GM18907 (cell line): ENCODE results near the gene CCDC78.

Experiments
- ATAC-seq: cut with Tn5 transposase; IDR thresholded peaks from one replicate; pipeline ENCODE4 v1.9.1; 2021; ENCODE audit warnings: mild to moderate bottlenecking, moderate library complexity; ENCODE audit not compliant: unreplicated experiment

Gene CCDC78

DNA sequence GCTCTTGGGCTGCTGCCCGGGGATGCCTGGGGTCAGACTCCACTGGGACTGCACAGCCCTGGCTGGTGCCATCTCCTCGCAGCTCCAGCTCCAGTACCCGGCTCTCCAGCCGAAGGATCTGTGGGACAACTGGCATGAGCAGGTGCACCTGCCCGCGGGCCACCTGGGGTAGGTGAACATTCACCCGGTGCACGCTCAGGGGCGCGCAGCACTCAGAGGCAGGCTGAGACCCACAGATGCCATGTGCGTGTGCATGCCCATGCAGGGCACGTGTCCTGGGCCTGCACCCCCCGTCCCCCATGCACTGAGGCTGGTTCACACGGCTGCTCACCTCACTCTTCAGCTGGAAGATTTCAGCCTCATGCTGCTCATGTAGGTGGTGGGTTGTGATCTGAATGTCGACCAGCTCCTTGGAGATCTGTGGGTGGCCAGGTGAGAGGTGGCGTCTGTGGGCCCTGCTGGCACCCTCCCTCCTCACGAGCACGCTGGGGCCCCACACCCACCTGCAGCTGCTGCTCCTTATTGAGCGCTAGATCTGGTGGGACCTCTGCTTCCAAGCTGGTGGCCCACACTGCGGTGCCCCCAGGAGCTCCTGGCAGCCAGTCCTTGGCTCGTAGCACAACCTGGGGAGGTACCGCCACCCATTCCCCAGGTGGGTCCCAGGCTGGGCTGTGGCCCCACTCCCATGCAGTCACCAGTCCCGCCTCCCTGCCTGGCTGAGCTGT is 618 bp downstream of the CCDC78 start:
- ATAC-seq, result no peak

DNA sequence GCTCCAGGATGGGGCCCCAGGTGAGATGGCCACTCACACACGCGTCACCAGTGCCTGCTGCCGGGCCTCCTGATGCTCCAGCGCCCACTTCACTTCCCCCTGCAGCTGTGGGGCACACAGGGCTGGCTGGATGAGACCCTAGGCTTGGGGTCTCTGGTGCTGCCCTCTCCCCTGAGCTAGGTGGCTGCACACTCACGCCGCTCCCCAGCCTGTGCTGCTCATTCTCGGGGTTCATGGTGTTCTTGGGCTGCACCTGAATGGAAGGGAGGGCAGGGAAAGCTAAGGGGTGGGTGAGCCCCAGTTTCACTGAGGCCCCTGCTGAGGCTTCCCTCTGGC is 1.2 kb downstream of the CCDC78 start:
- no peak for ATAC-seq

DNA sequence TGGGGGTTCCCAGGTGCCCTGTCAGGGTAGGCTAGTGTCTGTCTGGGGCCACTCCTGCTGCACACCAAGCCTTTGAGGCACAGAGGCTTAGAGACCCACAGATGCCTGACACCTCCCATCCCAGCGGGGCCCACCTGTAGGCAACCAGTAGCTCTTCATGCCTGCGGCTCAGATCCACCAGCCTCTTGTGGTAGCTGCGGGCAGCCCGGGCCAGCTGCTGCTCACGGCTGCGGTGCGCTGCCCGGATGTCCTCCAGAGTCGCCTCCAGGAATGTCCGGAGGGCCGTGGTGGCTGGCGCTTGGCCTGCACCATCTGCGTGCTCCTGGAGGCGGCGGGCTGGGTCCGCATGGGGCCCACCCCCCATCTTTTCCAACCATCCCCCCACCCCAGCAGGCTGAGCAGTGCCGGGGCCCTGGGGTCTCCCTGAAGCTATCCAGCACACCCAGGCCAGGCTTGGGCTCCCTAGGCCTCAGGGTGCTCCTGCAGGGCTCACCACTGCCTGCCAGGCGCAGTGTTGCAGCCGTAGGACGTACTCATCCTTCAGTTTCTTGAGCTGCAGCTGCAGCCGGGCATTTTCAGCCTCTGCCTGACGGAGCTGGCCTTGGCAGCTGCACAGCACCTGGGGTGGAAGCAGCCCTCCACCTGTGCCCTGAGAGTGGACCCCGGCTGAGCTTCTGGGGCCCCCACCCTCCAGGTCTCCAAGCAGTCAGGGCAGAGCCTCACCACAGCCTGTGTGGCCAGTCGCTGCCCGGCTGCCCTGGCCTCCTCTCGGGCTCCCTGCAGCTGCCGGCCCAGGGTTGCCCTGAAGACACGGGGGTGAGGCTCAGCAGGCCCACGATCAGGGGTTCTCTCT is 1.8 kb downstream of the CCDC78 start:
- no peak for ATAC-seq

DNA sequence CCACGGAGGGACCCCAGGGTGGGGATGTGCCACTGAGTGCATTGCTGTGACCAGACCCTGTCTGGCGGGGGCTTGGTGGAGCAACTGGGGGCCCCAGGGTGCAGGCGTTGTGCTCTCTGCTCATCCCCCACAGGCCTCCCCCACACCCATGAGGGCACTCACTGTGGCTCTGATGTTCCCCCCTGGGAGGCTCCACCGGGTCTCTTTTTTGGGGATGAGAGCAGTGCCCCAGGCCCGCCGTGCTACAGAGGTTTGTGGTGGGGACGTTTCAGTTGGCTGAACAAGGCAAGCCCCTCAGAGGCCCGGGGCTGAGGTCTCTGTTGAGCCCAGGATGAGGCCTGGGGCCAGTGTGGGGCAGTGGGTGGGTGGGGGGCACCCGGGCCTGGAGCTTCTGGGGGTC is 2.5 kb downstream of the CCDC78 start:
- no peak for ATAC-seq

DNA sequence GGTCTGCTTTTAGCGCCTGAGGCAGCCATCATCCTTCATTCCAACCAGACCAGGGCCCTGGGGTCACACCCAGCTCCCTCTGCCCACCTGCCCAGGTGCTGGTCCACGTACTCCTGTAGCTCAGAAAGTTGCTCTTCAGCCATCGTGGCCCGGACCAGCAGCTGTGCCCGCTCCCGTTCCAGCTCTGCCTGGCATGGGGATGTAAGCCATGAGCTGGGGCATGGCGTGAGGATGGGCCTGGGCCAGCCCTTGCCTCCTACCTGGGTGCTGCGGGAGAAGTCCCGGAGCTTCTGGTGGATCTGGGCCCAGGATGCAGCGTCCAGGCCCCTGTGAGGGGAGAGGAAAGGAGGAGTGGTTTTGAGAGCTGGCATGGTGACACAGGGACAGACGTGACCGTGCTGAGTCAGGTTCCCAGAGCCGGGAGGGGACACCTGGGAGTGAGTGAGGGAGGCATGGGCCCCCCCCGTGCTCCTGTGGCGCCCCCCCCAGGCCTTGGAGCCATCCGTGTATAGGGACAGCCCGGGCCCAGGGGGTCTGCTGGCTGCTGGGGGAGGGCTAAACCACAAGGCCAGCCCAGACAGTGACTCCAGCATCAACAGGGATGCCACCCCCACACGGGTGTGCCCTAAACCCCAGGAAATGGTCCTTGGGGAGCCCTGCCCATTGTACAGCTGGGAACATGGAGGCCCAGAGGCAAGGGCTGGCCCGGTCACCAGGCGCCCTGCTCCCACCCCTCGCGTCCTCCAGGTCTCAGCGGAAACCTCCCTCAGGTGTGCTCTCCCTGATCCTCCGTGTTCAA is 3.2 kb downstream of the CCDC78 start:
- ATAC-seq, result no peak

- no peak for ATAC-seq
Observed at GRCh38 chr16:721765-722540, 4.3 kb downstream of the CCDC78 start.

DNA sequence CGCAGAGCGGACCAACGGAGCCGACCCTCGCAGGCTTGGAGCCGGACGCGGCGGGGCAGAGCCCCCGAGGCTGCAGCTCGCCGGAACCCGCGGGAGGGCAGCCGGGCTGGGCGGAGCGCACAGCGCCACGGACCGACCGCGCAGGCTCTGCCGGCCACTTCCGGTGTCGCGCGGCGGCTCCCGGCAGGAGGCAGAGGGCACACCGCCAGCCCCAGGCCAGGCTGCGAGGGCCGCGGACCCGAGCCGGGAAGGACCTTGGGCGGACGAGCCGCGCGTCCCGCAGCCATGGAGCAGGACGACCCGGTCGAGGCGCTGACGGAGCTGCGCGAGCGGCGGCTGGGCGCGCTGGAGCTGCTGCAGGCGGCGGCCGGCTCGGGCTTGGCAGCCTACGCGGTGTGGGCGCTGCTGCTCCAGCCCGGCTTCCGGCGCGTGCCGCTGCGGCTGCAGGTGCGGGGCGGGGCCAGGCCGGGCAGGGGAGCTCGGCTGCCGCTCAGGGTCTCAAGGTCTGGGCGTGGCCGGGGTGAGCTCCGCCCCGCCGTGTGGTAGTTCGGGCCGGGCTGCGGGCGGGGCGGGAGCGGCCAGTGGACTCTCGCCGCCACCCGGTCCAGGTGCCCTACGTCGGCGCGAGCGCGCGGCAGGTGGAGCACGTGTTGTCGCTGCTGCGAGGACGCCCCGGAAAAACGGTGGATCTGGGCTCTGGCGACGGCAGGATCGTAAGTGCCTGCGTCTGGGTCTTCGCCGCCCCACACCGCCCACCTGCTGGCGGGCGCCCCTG is 5.1 kb downstream of the CCDC78 start, which contains the start of gene ANTKMT:
ANTKMT (plus strand) TSS at position 157 of the 775 bp plus-strand sequence; CDS start at position 286, 129 bp downstream.
- ATAC-seq, result peak; percentile 64

DNA sequence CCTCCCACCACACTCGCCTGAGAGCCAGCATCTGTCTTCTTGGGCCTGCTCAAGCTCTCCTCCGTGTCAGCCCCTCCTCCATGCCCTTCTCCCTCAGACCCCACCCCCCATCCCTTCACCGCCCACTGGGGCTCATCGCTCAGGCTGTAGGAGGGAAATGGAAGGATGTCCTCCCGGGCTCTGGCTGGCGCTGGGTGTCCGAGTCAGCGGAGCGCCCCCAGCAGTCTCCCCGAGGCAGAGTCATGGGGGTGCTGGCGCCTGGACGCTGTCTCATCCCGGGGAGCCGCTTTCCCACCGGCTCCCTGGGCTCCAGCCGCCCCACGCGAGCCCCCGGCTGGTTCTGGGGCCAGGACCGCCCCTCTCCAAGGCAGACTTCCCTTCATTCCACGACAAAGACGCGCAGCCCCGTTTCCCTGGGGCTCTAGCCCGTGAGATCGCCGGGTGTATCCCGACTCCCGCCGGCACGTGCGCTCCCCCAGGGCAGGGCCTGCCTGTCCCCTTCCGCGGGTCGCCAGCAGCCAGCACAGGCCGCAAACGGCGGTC is 5.7 kb downstream of the CCDC78 start:
- peak; percentile 24 for ATAC-seq

GRCh38 chr16:719815-720446 is 6.3 kb downstream of the CCDC78 start:
- no peak for ATAC-seq

GRCh38 chr16:718922-719321 is 7.3 kb downstream of the CCDC78 start:
- ATAC-seq, result no peak

DNA sequence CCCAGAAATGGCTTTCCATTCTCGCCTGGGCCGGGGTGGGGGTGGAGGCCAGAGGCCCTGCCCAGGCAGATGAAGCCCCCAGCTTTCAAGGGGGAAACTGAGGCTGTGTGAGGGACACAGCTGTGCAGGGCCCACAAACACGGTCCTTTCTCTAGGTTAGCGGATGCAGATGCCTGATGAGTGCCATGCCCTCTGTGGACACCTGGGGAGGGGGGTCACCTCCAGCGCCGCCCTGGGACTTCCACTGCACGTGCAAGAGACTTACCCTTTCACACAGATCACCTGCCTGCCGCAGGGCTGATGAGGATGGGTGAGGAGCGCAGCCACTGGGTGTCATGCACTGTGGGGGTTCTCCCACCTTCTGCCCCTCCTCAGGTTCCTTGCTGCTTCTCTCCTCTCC is 7.9 kb downstream of the CCDC78 start:
- no peak for ATAC-seq

- no peak for ATAC-seq
Observed at GRCh38 chr16:717450-718245, 8.6 kb downstream of the CCDC78 start.

- ATAC-seq, result no peak
Observed at GRCh38 chr16:716768-717325, 9.4 kb downstream of the CCDC78 start.

GRCh38 chr16:716200-716568 is 10.1 kb downstream of the CCDC78 start:
- ATAC-seq, result no peak

GRCh38 chr16:715477-716199 is 10.6 kb downstream of the CCDC78 start:
- ATAC-seq, result peak; percentile 5

DNA sequence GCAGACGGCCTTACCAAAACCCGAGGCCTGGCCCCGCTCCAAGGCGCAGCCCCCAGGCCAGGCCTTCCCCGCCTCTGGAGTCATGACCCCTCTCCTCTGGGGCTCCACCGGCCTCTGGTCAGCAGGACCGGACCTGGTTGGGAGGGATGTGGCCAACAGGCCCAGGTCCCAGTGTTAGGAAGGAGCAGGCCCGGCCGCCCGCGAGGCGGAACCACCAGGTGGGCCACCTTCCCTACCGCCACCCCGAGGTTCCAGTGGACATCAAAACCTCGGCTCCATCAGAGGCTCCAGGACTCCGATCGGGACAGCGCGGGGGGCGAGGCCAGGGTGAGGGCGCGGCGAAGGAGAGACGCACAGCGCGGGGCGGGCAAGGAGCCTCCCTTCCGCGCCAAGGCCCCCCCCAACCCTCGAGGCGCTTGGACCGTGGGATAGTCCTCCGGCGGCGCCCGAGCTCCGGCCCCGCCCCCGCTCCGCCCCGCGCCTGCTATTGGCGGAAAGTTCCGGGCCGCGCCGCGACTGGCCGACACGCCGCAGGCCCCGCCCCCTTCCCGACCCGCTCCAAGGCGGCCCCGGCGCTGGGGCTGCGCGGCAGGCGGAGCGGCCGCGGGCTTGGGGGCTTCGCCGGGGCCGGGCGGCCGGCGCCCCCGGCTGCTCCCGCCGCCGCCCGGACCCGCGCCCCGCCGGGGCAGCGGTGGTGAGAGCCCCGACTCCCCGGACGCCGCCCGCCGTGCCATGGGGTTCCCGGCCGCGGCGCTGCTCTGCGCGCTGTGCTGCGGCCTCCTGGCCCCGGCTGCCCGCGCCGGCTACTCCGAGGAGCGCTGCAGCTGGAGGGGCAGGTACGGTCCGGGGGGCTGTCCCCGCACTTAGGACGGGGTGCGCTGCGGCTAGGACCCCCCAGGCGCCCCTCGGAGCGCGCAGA is 11.4 kb downstream of the CCDC78 start, which contains the start of gene METRN:
METRN (plus strand) TSS at position 561 of the 919 bp plus-strand sequence; CDS start at position 733, 172 bp downstream.
- peak; percentile 54 for ATAC-seq
